Kidney epithelial cell (primary cell): ENCODE results near the gene ZNF611. TPM values are rescaled to one million over a fixed set of nuclear protein-coding genes. Genes with fewer than 3 reads are reported as not detected.
"Not testable (repeated sequence)": the region's sequence is repeated elsewhere in the genome, so short reads cannot be mapped to it uniquely, and the experiment has no call there.

Experiments used
- DNase-seq: peaks from one replicate; pipeline ENCODE4 v3.0.0-alpha.2; 2010; ENCODE audit warnings: low read depth
- H3K27me3 ChIP-seq: 2 replicates; pipeline ENCODE4 v1.6.0; 2011; ENCODE audit warnings: low read length; ENCODE audit not compliant: control insufficient read depth, insufficient read depth
- H3K36me3 ChIP-seq: 2 replicates; pipeline ENCODE4 v1.5.1; 2011; ENCODE audit warnings: low read length; ENCODE audit not compliant: control insufficient read depth, insufficient read depth
- H3K4me3 ChIP-seq: 2 replicates; pipeline ENCODE4 v1.5.1; 2011; ENCODE audit warnings: low read depth, mild to moderate bottlenecking, control low read depth, low read length
- CTCF ChIP-seq: IDR thresholded peaks from 2 replicates; pipeline ENCODE4 v1.5.1; 2011; ENCODE audit warnings: mild to moderate bottlenecking, moderate library complexity, low read length, control low read depth, inconsistent platforms; ENCODE audit not compliant: insufficient read depth, poor library complexity, severe bottlenecking
- total RNA-seq: library from RNA; depleted of rRNA; stranded (reverse); fragments of >200 nt; gene quantifications from 2 replicates; pipeline ENCODE4 v1.2.3, GENCODE V29; 2015

The ZNF611 gene
- total RNA-seq, 1 donor from 2014 or later, result 16.4 TPM

- Histone ChIP-seq H3K4me3 (no peak overlapping the region), H3K27me3 (no peaks in the 10 kb centered on the region), H3K36me3 (no peaks in the 10 kb centered on the region)
- TF ChIP-seq CTCF, result no peak
- no peak for DNase-seq
Measured at GRCh38 chr19:52716522-52716921, 18.3 kb downstream of the ZNF611 start.

- not testable (repeated sequence) for H3K27me3 ChIP-seq, DNase-seq, H3K36me3 ChIP-seq, H3K4me3 ChIP-seq
Measured at GRCh38 chr19:52715902-52716301, 18.9 kb downstream of the ZNF611 start.

DNA sequence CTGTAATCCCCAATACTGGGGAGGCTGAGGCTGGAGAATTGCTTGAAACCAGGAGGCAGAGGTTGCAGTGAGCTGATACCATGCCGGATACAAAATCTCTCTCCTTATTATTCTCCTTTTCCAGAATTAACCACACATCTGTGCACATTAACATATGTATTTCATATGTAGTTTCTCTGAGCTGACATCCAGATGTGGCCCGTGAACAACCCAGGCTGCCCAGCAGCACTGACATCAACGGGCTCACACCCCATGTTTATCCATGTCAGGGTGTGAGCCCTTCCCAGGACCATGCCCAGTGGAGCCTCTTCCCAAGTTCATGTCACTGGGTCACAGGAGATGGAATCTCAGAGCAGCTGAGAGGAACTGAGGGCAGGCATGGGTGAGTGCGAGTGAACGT, 19.5 kb downstream of the ZNF611 start:
- H3K27me3 ChIP-seq, DNase-seq, H3K36me3 ChIP-seq, H3K4me3 ChIP-seq: not testable (repeated sequence)

DNA sequence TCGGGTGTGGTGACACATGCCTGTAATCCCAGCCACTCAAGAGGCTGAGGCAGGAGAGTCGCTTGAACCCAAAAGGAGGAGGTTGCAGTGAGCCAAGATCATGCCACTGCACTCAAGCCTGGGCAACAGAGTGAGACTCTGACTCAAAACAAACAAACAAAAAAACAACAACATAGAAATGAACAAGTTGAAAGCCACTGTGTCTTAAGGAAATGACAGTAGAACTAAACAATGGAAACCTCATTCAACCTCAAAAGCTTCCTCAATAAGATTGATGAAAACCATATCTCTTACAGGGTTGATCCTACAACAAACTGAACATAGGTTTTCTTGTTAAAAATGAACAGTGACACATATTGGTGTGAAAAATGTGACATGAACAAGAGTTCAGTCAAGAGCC, 21.8 kb downstream of the ZNF611 start:
- not testable (repeated sequence) for H3K4me3 ChIP-seq, H3K36me3 ChIP-seq, H3K27me3 ChIP-seq, DNase-seq

DNA sequence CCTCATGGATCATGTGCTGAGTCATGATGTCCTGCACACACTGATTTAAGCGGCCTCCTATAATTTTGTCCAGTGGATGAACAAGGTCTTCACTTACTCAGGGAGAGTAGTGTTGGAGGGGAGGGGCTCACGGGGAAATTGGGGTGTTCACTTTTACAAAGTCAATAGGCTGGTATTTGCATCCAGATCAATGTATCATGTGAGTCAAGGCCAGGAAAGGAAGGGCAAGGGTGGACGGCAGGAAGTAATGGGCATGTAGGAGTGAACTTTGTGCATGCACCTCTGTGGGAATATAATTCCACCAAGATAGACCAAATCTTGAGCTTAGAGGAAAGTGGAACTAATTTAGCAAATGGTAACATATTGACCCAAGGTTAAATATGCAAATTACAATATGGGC, 23.2 kb downstream of the ZNF611 start:
- DNase-seq, H3K4me3 ChIP-seq, H3K36me3 ChIP-seq, H3K27me3 ChIP-seq: not testable (repeated sequence)

DNA sequence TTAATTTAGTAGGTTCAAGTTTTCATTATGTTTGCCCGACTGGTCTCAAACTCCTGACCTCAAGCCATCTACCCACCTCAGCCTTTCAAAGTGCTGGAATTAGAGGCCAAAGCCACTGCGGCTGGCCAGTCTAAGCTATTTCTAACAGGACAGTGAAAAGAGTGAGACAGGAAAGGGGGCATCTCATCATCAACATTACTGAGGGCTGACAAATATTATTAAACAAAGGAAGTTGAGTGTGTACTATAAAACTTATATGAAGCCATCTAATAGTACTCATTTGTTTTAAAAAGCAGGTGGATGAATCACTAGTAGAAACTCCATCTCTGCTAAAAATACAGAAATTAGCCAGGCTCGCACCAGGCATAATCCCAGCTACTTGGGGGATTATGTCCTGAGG, 24.3 kb downstream of the ZNF611 start:
- Histone ChIP-seq H3K27me3 (no peaks in the 10 kb centered on the region), H3K36me3 (no peaks in the 10 kb centered on the region), H3K4me3 (no peak overlapping the region)
- no peak for DNase-seq
- TF ChIP-seq CTCF, result no peak

GRCh38 chr19:52705615-52706014, 29.2 kb downstream of the ZNF611 start:
- H3K27me3 ChIP-seq, H3K36me3 ChIP-seq, DNase-seq, H3K4me3 ChIP-seq: not testable (repeated sequence)

DNA sequence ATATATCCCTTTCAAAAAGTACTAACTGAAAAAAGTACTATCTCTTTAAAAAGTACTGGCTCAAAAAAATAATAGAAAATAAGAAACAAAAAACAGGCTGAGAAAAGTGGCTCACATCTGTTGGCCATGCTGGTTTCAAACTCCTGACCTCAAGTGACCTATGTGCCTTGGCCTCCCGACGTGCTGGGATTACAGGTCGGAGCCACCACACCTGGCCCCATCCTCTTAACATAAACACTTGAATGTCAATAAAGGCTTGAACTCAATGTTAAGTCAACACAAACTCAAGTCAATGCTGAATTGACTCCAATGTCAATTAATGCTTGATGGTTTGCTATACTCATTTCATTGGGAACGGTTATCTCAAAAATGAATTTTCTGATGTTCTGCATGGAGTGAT, 30.9 kb downstream of the ZNF611 start:
- H3K4me3 ChIP-seq, result no peak overlapping the region
- H3K27me3 ChIP-seq, result no peaks in the 10 kb centered on the region
- H3K36me3 ChIP-seq, result no peaks in the 10 kb centered on the region
- TF ChIP-seq CTCF, result no peak
- DNase-seq, result no peak

GRCh38 chr19:52700673-52701072, 34.2 kb downstream of the ZNF611 start:
- Histone ChIP-seq H3K36me3 (no peaks in the 10 kb centered on the region), H3K27me3 (no peaks in the 10 kb centered on the region), H3K4me3 (no peak overlapping the region)
- no peak for TF ChIP-seq CTCF
- no peak for DNase-seq

DNA sequence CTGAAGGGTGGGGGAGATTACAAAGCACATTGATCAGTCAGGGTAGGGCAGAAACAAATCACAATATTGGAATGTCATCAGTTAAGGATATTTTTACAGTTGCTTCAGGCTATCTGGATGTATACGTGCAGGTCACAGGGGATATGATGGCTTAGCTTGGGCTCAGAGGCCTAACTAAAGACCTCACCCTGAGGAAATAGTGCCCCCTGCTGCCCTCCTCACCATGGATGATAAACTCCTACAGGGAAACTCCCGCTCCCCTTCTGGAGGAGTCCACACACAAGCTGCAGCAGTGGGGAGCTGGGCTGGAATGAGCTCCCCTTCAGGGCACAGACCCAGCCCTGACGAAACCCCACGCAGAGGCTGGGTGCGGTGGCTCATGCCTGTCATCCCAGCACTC, 35.3 kb downstream of the ZNF611 start:
- H3K36me3 ChIP-seq, H3K27me3 ChIP-seq, DNase-seq, H3K4me3 ChIP-seq: not testable (repeated sequence)
